GM21390 (cell line): ENCODE data around the gene ARHGDIB.

Experiments
- ATAC-seq: cut with Tn5 transposase; IDR thresholded peaks from one replicate; pipeline ENCODE4 v1.9.1; 2021; ENCODE audit not compliant: unreplicated experiment

The ARHGDIB gene

GRCh38 chr12:14901228-14901562, 60.2 kb downstream of the ARHGDIB start:
- no peak for ATAC-seq

- no peak for ATAC-seq
These were observed 60.7 kb downstream of the ARHGDIB start for GRCh38 chr12:14900521-14901227.

GRCh38 chr12:14896521-14897169, 64.8 kb downstream of the ARHGDIB start:
- no peak for ATAC-seq

- no peak for ATAC-seq
These were observed 67.7 kb downstream of the ARHGDIB start for GRCh38 chr12:14893506-14894250.

DNA sequence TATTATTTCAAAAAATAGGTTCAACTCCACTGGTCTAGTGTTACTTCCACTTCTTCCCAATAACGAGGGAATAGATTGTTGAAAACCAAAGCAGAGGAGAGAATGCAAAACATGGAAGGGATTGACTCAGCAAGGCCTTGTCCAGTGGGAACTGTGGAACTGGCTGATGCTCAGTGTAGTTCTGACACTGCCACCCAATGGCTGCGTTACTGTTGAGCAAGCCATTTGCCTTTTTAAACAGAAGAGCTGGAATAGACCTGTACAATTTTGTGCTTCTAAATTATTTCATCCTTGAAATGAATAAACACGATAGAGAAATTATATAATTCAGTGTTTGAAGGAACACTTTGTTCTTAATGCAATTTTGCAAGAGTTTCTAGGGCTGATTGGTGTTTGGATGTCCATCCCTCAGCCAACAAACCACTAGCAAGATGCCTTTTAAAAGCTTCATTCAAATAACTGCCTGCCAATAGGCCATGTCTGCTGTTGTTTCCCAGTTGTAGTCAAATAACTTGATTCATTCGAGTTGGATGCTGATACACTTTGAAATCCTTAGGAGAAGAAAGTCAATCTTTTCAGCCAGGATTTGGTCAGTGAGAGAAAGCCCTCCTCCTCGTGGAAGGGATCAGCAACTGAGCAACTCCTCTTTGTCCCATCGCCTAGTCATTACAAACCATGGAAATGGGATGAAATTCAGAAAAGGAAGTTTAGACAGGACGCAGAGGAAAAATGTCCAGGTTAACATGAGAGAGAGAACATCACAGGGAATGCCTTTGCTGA, 68.5 kb downstream of the ARHGDIB start:
- ATAC-seq: no peak
